Panc1 (cell line): ENCODE results near the gene ULBP2. TPM values are rescaled to one million over a fixed set of nuclear protein-coding genes. Genes with fewer than 3 reads are reported as not detected.

Experiments used
- ATAC-seq: fragments of 200-7000 bp; cut with Tn5 transposase; 2 replicates; pipeline ENCODE4 v1.9.1; 2020; ENCODE audit warnings: mild to moderate bottlenecking, moderate library complexity
- BruUV-seq: library from RNA; stranded (reverse); fragments of 400-500 nt; replicated peaks from 2 replicates; lab custom pipeline; 2021; lab: Mats Ljungman, UMichigan
- CTCF ChIA-PET: fragments of 300-600 bp; sonication (Branson Sonifier 250); formaldehyde crosslinking; loops from one replicate; lab custom pipeline; 2022; ENCODE audit warnings: antibody characterized with exemption; lab: Charles Lee
- POLR2A ChIA-PET: fragments of 300-600 bp; sonication (Branson Sonifier 250); formaldehyde crosslinking; loops from one replicate; lab custom pipeline; 2022; ENCODE audit warnings: antibody characterized with exemption; lab: Charles Lee
- DNase-seq: peaks from one replicate; pipeline ENCODE4 v3.0.0-alpha.2; 2010; ENCODE audit warnings: low read depth, low spot score
- H3K27ac ChIP-seq: 2 replicates; pipeline ENCODE4 v1.5.1; 2011; ENCODE audit warnings: mild to moderate bottlenecking, low read length, inconsistent platforms
- H3K27me3 ChIP-seq: fragments of 200-500 bp; sonication (Bioruptor generic); 2 replicates; pipeline ENCODE4 v1.6.0; 2014; ENCODE audit warnings: low read length, inconsistent platforms; ENCODE audit not compliant: control insufficient read depth, insufficient read depth
- H3K36me3 ChIP-seq: fragments of 200-500 bp; sonication (Bioruptor generic); 2 replicates; pipeline ENCODE4 v1.5.1; 2014; ENCODE audit warnings: inconsistent platforms, mild to moderate bottlenecking, low read length, moderate library complexity; ENCODE audit not compliant: control insufficient read depth, insufficient read depth
- H3K4me1 ChIP-seq: 2 replicates; pipeline ENCODE4 v1.5.1; 2011; ENCODE audit warnings: inconsistent platforms, mild to moderate bottlenecking, low read length, moderate library complexity; ENCODE audit not compliant: control insufficient read depth, insufficient read depth
- H3K4me3 ChIP-seq, 2 experiments: 2 replicates each; pipeline ENCODE4 v1.5.1; 2011 to 2012; ENCODE audit warnings: low read depth in 2 of 2, low read length in 2 of 2, mild to moderate bottlenecking in 2 of 2, inconsistent platforms in 1 of 2, moderate library complexity in 1 of 2
- H3K9me3 ChIP-seq: fragments of 200-500 bp; sonication (Bioruptor generic); 2 replicates; pipeline ENCODE4 v1.5.1; 2014; ENCODE audit warnings: low read depth, mild to moderate bottlenecking, inconsistent platforms, low read length, moderate library complexity; ENCODE audit not compliant: control insufficient read depth, insufficient read depth
- POLR2AphosphoS5 ChIP-seq: IDR thresholded peaks from 2 replicates; pipeline ENCODE4 v1.6.1; 2012; ENCODE audit warnings: mild to moderate bottlenecking, low read depth, low read length, moderate library complexity
- SIN3A ChIP-seq: IDR thresholded peaks from 2 replicates; pipeline ENCODE4 v1.6.1; 2012; ENCODE audit warnings: low read depth, mild to moderate bottlenecking, low read length, moderate library complexity, borderline replicate concordance; ENCODE audit not compliant: insufficient read depth
- TCF7L2 ChIP-seq: IDR thresholded peaks from 2 replicates; pipeline ENCODE4 v1.6.1; 2011; ENCODE audit warnings: mild to moderate bottlenecking, low read depth, low read length, inconsistent platforms
- in situ Hi-C: cut with HindIII; loops from 2 replicates; pipeline ENCODE4 v1.10.0; 2016; ENCODE audit warnings: low sequenced_read_pairs, low pct_unique_long_range_greater_than_20kb
- intact Hi-C: fragments of 100-400 bp; cut with micrococcal nuclease; formaldehyde crosslinking; loops from one replicate; pipeline ENCODE4 v1.10.0; 2022; ENCODE audit not compliant: unreplicated experiment
- total RNA-seq: library from RNA; stranded (reverse); gene quantifications from one replicate; pipeline ENCODE4 v1.2.1, GENCODE V29; 2021; ENCODE audit not compliant: unreplicated experiment
- TF ChIP-seq, protein P1 (sequence below): fragments of 450-650 bp; IDR thresholded peaks from 2 replicates; pipeline ENCODE4 v1.5.1; 2017; ENCODE audit warnings: mild to moderate bottlenecking
- TF ChIP-seq, protein P2 (sequence below), 2 experiments: IDR thresholded peaks; 2 replicates each; pipeline ENCODE4 v1.6.1; 2011 to 2012; ENCODE audit warnings: low read depth in 2 of 2, control low read depth in 1 of 2, low read length in 1 of 2, mild to moderate bottlenecking in 1 of 2, moderate library complexity in 1 of 2; ENCODE audit not compliant: insufficient read depth in 1 of 2

ULBP2 gene
- total RNA-seq, 1 experiment from 2014 or later = 0.69 TPM

DNA sequence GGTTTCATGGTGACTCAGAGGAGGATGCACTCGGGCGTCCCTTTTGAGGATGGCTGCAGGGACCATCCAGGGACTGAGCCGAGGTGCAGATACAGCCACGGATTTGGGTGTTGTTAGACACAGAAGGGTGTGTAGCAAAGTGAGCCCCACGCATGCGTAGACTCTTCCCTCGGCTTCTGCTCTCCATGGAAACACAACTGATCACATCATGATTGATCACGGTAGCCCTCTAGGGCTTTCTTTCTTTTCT is 21.3 kb downstream of the ULBP2 start:
- ATAC-seq (peak; percentile 44), DNase-seq (peak; percentile 10)
- Histone ChIP-seq H3K27me3 (no peaks in the 10 kb centered on the region), H3K4me3 (peak overlapping the region; percentile 48 to 62), H3K4me1 (peaks cover 7% of the 10 kb centered on the region), H3K27ac (peak overlapping the region; percentile 71), H3K36me3 (no peaks in the 10 kb centered on the region), H3K9me3 (no peaks in the 10 kb centered on the region)
- POLR2A ChIA-PET = no interaction called here
- TF ChIP-seq POLR2AphosphoS5 (no peak), TCF7L2 (no peak), SIN3A (no peak)
- TF ChIP-seq, protein P1, sequence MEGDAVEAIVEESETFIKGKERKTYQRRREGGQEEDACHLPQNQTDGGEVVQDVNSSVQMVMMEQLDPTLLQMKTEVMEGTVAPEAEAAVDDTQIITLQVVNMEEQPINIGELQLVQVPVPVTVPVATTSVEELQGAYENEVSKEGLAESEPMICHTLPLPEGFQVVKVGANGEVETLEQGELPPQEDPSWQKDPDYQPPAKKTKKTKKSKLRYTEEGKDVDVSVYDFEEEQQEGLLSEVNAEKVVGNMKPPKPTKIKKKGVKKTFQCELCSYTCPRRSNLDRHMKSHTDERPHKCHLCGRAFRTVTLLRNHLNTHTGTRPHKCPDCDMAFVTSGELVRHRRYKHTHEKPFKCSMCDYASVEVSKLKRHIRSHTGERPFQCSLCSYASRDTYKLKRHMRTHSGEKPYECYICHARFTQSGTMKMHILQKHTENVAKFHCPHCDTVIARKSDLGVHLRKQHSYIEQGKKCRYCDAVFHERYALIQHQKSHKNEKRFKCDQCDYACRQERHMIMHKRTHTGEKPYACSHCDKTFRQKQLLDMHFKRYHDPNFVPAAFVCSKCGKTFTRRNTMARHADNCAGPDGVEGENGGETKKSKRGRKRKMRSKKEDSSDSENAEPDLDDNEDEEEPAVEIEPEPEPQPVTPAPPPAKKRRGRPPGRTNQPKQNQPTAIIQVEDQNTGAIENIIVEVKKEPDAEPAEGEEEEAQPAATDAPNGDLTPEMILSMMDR = no peak
- TF ChIP-seq, protein P2, sequence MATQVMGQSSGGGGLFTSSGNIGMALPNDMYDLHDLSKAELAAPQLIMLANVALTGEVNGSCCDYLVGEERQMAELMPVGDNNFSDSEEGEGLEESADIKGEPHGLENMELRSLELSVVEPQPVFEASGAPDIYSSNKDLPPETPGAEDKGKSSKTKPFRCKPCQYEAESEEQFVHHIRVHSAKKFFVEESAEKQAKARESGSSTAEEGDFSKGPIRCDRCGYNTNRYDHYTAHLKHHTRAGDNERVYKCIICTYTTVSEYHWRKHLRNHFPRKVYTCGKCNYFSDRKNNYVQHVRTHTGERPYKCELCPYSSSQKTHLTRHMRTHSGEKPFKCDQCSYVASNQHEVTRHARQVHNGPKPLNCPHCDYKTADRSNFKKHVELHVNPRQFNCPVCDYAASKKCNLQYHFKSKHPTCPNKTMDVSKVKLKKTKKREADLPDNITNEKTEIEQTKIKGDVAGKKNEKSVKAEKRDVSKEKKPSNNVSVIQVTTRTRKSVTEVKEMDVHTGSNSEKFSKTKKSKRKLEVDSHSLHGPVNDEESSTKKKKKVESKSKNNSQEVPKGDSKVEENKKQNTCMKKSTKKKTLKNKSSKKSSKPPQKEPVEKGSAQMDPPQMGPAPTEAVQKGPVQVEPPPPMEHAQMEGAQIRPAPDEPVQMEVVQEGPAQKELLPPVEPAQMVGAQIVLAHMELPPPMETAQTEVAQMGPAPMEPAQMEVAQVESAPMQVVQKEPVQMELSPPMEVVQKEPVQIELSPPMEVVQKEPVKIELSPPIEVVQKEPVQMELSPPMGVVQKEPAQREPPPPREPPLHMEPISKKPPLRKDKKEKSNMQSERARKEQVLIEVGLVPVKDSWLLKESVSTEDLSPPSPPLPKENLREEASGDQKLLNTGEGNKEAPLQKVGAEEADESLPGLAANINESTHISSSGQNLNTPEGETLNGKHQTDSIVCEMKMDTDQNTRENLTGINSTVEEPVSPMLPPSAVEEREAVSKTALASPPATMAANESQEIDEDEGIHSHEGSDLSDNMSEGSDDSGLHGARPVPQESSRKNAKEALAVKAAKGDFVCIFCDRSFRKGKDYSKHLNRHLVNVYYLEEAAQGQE (IDR thresholded peaks at IDR 0.05; ENCODE audit: insufficient read depth in 1 of 2, low read depth in 2 of 2, low read length in 1 of 2) = no peak
- intact Hi-C loops (no loop called here), in situ Hi-C loops (no loop called here)
- no TSS peak for BruUV-seq
- CTCF ChIA-PET = no interaction called here

DNA sequence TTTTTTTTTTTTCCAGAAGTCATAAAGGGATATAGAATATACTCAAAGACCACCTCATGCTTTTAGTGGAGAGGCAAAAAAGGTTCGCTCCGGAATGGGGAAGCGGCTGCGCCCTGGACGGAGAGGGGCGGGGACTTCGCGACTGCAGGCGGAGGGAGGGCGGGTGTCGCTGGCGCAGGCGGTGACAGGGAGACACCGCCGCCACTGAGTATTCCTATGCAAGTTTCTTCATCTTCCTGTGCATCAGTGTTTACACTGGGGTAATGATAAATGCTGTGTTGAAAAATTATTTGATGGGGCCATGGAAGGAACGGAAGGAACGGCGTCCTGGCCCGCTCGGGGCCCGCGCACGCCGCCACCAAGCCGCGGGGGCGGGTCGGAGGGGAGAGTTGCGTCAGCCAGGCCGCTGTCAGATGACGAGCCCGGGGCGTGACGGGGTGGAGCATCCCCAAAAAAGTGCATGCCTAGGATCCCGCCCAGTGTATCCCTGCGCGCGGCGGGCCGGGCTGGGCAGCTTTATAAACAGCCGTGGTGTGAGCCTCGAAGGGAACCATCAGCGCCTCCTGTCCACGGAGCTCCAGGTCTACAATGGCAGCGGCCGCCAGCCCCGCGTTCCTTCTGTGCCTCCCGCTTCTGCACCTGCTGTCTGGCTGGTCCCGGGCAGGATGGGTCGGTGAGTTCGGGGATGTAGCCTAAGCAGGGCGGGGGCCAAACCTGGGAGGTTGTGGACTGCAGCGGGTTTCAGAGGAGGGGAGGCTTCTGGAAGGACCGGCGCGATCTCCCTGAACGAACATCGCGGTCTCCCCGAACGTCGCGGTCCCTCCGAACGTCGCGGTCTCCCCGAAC is 21.9 kb downstream of the ULBP2 start, which contains the start of gene ULBP1:
ULBP1 (plus strand) TSS at position 482 of the 846 bp plus-strand sequence; CDS start at position 589, 107 bp downstream.
- POLR2A ChIA-PET = no interaction called here
- intact Hi-C loops = no loop called here
- in situ Hi-C loops = no loop called here
- H3K9me3 ChIP-seq = no peaks in the 10 kb centered on the region
- no peaks in the 10 kb centered on the region for H3K36me3 ChIP-seq
- ATAC-seq (peak; percentile 92), DNase-seq (peak; percentile 5)
- H3K4me3 ChIP-seq = peak within 1 kb of the TSS; percentile 48 to 62
- H3K27ac ChIP-seq = peak within 1 kb of the TSS; percentile 71
- TF ChIP-seq POLR2AphosphoS5 (peak; percentile 50; the same call in 1 of the 2 replicates), SIN3A (no peak)
- CTCF ChIA-PET = no interaction called here
- peaks cover 7% of the 10 kb centered on the region for H3K4me1 ChIP-seq
- no TSS peak for BruUV-seq
- no peaks in the 10 kb centered on the region for H3K27me3 ChIP-seq
